Measurements from ENCODE around the gene CCDC150.

Gene CCDC150

GRCh38 chr2:196639180-196640030 lies at the start of gene CCDC150:
CCDC150 (plus strand) TSS chr2:196639715; CDS start chr2:196639767, 52 bp downstream.
- DNase-seq = peak; percentile 78 to 92

- DNase-seq = no peak
These were observed 49.2 kb upstream of the CCDC150 start for GRCh38 chr2:196590286-196590685.

GRCh38 chr2:196591004-196591403 lies 48.5 kb upstream of the CCDC150 start:
- no peak for DNase-seq

GRCh38 chr2:196591621-196592022 lies 47.9 kb upstream of the CCDC150 start:
- DNase-seq = no peak

- DNase-seq = peak in 1 of 2 experiments; percentile 14
These were observed 47.1 kb upstream of the CCDC150 start for GRCh38 chr2:196592331-196592910.

- peak in 1 of 2 experiments; percentile 15 for DNase-seq
These were observed 46.3 kb upstream of the CCDC150 start, which contains the start of gene HECW2 for GRCh38 chr2:196592911-196593881. HECW2 (minus strand) TSS chr2:196593554.

GRCh38 chr2:196594158-196594557 lies 45.4 kb upstream of the CCDC150 start:
- DNase-seq = no peak

- DNase-seq = no peak
These were observed 42.0 kb upstream of the CCDC150 start for GRCh38 chr2:196597531-196597930.

- no peak for DNase-seq
These were observed 41.1 kb upstream of the CCDC150 start for GRCh38 chr2:196598412-196598811.

- DNase-seq = no peak
These were observed 40.7 kb upstream of the CCDC150 start for GRCh38 chr2:196598846-196599245.

- DNase-seq = peak; percentile 60 to 88
These were observed 37.8 kb upstream of the CCDC150 start for GRCh38 chr2:196601430-196602306.

GRCh38 chr2:196604196-196604595 lies 35.3 kb upstream of the CCDC150 start:
- DNase-seq = no peak

GRCh38 chr2:196606516-196606915 lies 33.0 kb upstream of the CCDC150 start:
- no peak for DNase-seq

- no peak for DNase-seq
These were observed 32.4 kb upstream of the CCDC150 start for GRCh38 chr2:196607073-196607472.

GRCh38 chr2:196607896-196608295 lies 31.6 kb upstream of the CCDC150 start:
- peak in 1 of 2 experiments; percentile 18 for DNase-seq

- no peak for DNase-seq
These were observed 29.7 kb upstream of the CCDC150 start for GRCh38 chr2:196609806-196610205.

GRCh38 chr2:196610796-196611195 lies 28.7 kb upstream of the CCDC150 start:
- DNase-seq = no peak

- peak in 1 of 2 experiments; percentile 21 for DNase-seq
These were observed 26.2 kb upstream of the CCDC150 start for GRCh38 chr2:196613302-196613701.

GRCh38 chr2:196617430-196617829 lies 22.1 kb upstream of the CCDC150 start:
- DNase-seq = no peak

GRCh38 chr2:196618661-196619060 lies 20.9 kb upstream of the CCDC150 start:
- DNase-seq = no peak

GRCh38 chr2:196630531-196630930 lies 9.0 kb upstream of the CCDC150 start:
- DNase-seq = no peak

- DNase-seq = no peak
These were observed 4.4 kb upstream of the CCDC150 start for GRCh38 chr2:196635156-196635555.

Data from SW 1271 (cell line).